ENCODE measurements around the gene ASCC1.

The ASCC1 gene

DNA sequence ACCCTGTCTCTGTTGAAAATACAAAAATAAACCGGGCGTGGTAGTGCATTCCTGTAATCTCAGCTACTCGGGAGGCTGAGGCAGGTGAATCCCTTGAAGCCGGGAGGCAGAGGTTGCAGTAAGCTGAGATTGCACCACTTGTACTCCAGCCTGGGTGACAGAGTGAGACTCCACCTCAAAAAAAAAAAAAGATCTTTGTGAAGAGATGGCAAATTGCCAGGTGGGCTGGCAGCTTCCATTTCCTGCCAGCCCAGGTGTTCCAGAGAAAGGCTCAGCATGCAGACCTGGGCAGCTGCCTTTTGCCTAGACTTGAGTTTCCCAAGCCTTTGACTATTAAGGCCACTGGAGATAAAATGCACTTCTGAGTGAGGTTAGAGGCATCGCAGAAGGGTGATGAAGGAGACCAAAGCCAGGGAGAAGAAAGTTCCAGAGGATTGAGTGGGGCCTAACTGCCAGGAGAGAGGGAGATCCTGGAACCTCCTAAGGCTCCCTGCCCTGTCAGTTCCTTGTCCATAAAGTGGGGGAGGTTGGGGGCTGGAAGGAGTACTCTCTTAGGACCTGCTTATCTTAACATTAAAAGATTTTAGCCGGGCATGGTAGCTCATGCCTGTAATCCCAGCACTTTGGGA is 47.7 kb upstream of the ASCC1 start:
- no peaks in the 10 kb centered on the region for H3K36me3 ChIP-seq (ENCODE audit: control insufficient read depth, low read length)
- H4K20me1 ChIP-seq (ENCODE audit: control insufficient read depth, insufficient read depth, low read depth, low read length), result no peaks in the 10 kb centered on the region
- peak overlapping the region; percentile 99 for H3K4me2 ChIP-seq (ENCODE audit: low read length)
- no peak for TF ChIP-seq EZH2phosphoT487 (IDR thresholded peaks at IDR 0.05; ENCODE audit: borderline replicate concordance, low read length)
- TF ChIP-seq, protein P1, sequence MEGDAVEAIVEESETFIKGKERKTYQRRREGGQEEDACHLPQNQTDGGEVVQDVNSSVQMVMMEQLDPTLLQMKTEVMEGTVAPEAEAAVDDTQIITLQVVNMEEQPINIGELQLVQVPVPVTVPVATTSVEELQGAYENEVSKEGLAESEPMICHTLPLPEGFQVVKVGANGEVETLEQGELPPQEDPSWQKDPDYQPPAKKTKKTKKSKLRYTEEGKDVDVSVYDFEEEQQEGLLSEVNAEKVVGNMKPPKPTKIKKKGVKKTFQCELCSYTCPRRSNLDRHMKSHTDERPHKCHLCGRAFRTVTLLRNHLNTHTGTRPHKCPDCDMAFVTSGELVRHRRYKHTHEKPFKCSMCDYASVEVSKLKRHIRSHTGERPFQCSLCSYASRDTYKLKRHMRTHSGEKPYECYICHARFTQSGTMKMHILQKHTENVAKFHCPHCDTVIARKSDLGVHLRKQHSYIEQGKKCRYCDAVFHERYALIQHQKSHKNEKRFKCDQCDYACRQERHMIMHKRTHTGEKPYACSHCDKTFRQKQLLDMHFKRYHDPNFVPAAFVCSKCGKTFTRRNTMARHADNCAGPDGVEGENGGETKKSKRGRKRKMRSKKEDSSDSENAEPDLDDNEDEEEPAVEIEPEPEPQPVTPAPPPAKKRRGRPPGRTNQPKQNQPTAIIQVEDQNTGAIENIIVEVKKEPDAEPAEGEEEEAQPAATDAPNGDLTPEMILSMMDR (IDR thresholded peaks at IDR 0.05; ENCODE audit: low read depth, low read length, poor library complexity, severe bottlenecking), result no peak
- H3K79me2 ChIP-seq (ENCODE audit: control insufficient read depth, low read length), result no peaks in the 10 kb centered on the region
- H3K4me3 ChIP-seq (ENCODE audit: low read length), result peak overlapping the region; percentile 24
- H3K4me1 ChIP-seq (ENCODE audit: control insufficient read depth, low read length), result peaks cover 88% of the 10 kb centered on the region
- H3K9me2 ChIP-seq (replicated peaks; ENCODE audit: control insufficient read depth, low read length), result no peaks in the 10 kb centered on the region
- H3K27ac ChIP-seq (ENCODE audit: low read depth, low read length), result peak overlapping the region; percentile 29
- peaks cover 21% of the 10 kb centered on the region for H3F3A ChIP-seq (ENCODE audit: control insufficient read depth, insufficient read depth)
- no peaks in the 10 kb centered on the region for H3K9me3 ChIP-seq (ENCODE audit: control insufficient read depth, insufficient read depth, low read length)
- no peaks in the 10 kb centered on the region for H3K27me3 ChIP-seq (ENCODE audit: control insufficient read depth, low read length)

DNA sequence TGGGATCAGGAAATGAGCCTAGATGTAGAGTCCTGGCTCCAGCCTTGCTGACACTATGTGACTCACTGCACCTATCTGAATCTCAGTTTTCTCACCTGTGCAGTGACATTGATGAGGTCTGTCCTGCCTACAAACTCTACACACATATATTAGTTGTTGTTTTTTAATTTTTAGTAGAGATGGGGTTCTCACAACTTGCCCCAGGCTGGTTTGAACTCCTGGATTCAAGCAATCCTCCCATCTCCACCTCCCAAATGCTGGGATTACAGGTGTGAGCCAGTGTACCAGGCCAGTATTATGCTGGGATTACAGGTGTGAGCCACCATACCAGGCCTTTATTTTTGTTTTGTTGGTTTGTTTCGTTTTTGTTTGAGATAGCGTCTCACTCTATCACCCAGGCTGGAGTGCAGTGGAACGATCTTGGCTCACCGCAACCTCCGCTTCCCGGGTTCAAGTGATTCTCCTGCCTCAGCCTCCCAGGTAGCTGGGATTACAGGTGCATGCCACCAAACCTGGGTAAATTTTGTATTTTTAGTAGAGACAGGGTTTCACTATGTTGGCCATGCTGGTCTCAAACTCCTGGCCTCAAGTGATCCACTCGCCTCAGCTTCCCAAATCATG is 45.8 kb upstream of the ASCC1 start:
- Histone ChIP-seq H3F3A (ENCODE audit: control insufficient read depth, insufficient read depth) (peaks cover 21% of the 10 kb centered on the region), H3K4me3 (ENCODE audit: low read length) (peak overlapping the region; percentile 74)

DNA sequence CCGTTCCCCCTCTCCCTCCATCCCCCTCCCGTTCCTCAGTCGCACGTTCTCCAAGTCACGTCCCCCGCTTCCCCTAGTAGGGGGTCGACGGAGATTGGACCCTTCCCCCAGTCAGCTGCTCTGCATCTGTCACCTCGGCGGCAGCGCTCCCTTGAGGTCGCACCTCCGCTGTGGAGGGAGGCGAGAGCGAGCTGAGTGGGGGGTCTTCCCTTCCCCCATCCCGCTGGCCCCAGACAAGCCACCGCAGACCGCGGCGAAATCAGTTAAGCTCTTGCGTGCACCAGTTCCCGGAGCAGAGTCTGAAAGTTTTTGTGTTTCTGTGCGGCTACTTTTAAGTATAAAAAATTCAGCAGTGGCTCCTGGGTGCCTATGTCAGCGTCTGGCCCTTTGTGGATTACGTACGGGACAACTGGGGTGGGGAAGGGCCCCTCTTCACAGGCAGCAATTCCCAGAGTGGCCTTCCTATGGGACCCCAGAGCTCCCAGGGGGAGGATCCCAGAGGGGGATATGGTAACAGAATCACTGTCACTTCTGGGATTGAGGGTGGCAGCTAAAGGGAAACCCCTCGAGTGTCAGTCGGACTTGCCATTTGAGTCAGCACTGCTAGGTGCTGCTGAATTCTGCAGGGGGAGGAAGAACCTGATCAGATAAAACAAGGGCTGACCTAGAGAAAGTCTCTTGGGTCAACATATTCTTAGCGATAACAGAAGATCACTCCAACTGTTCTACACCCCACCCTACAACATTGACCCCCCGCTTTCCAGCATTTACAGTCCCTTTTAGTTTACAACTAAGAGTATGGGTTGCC is 45.1 kb upstream of the ASCC1 start:
- Histone ChIP-seq H3K4me3 (ENCODE audit: low read length) (peak overlapping the region; percentile 74), H4K20me1 (ENCODE audit: control insufficient read depth, insufficient read depth, low read depth, low read length) (no peaks in the 10 kb centered on the region), H3K79me2 (ENCODE audit: control insufficient read depth, low read length) (no peaks in the 10 kb centered on the region), H3K4me2 (ENCODE audit: low read length) (peak overlapping the region; percentile 99), H3K27ac (ENCODE audit: low read depth, low read length) (peak overlapping the region; percentile 94), H3K9me3 (ENCODE audit: control insufficient read depth, insufficient read depth, low read length) (no peaks in the 10 kb centered on the region), H3K4me1 (ENCODE audit: control insufficient read depth, low read length) (peaks cover 99% of the 10 kb centered on the region), H3K36me3 (ENCODE audit: control insufficient read depth, low read length) (no peaks in the 10 kb centered on the region), H3K9me2 (replicated peaks; ENCODE audit: control insufficient read depth, low read length) (no peaks in the 10 kb centered on the region), H3F3A (ENCODE audit: control insufficient read depth, insufficient read depth) (peaks cover 23% of the 10 kb centered on the region), H3K27me3 (ENCODE audit: control insufficient read depth, low read length) (no peaks in the 10 kb centered on the region)
- TF ChIP-seq EZH2phosphoT487 (IDR thresholded peaks at IDR 0.05; ENCODE audit: borderline replicate concordance, low read length), result no peak
- TF ChIP-seq, protein P1 (IDR thresholded peaks at IDR 0.05; ENCODE audit: low read depth, low read length, poor library complexity, severe bottlenecking), result peak; percentile 32

More for the DNA sequence above, 45.8 kb upstream of the ASCC1 start:
- Histone ChIP-seq H3K36me3 (ENCODE audit: control insufficient read depth, low read length) (no peaks in the 10 kb centered on the region), H3K27me3 (ENCODE audit: control insufficient read depth, low read length) (no peaks in the 10 kb centered on the region), H3K9me2 (replicated peaks; ENCODE audit: control insufficient read depth, low read length) (no peaks in the 10 kb centered on the region), H3K27ac (ENCODE audit: low read depth, low read length) (peak overlapping the region; percentile 94), H4K20me1 (ENCODE audit: control insufficient read depth, insufficient read depth, low read depth, low read length) (no peaks in the 10 kb centered on the region), H3K9me3 (ENCODE audit: control insufficient read depth, insufficient read depth, low read length) (no peaks in the 10 kb centered on the region), H3K79me2 (ENCODE audit: control insufficient read depth, low read length) (no peaks in the 10 kb centered on the region), H3K4me1 (ENCODE audit: control insufficient read depth, low read length) (peaks cover 97% of the 10 kb centered on the region), H3K4me2 (ENCODE audit: low read length) (peak overlapping the region; percentile 99)
- TF ChIP-seq, protein P1 (IDR thresholded peaks at IDR 0.05; ENCODE audit: low read depth, low read length, poor library complexity, severe bottlenecking), result no peak
- no peak for TF ChIP-seq EZH2phosphoT487 (IDR thresholded peaks at IDR 0.05; ENCODE audit: borderline replicate concordance, low read length)
